Esophagus squamous epithelium (tissue), 4 donors: ENCODE results near the gene TSPAN18.

Experiments used
- POLR2A ChIP-seq, 4 donors: fragments of 450-650 bp; IDR thresholded peaks; one replicate each; pipeline ENCODE4 v1.6.1; 2017; ENCODE audit warnings: antibody characterized with exemption in 4 of 4, mild to moderate bottlenecking in 4 of 4, moderate library complexity in 3 of 4
- TF ChIP-seq, protein P1 (sequence below), 6 experiments: fragments of 450-650 bp in 4 of 6; fragments of 200-600 bp in 2 of 6; sonication (generic) in 2 of 6; IDR thresholded peaks; one replicate each; pipeline ENCODE4 v1.5.1; 2016 to 2019; ENCODE audit warnings: antibody characterized with exemption in 6 of 6, mild to moderate bottlenecking in 4 of 6, moderate library complexity in 4 of 6

- TF ChIP-seq POLR2A (IDR thresholded peaks at IDR 0.05), result no peak
- TF ChIP-seq, protein P1, sequence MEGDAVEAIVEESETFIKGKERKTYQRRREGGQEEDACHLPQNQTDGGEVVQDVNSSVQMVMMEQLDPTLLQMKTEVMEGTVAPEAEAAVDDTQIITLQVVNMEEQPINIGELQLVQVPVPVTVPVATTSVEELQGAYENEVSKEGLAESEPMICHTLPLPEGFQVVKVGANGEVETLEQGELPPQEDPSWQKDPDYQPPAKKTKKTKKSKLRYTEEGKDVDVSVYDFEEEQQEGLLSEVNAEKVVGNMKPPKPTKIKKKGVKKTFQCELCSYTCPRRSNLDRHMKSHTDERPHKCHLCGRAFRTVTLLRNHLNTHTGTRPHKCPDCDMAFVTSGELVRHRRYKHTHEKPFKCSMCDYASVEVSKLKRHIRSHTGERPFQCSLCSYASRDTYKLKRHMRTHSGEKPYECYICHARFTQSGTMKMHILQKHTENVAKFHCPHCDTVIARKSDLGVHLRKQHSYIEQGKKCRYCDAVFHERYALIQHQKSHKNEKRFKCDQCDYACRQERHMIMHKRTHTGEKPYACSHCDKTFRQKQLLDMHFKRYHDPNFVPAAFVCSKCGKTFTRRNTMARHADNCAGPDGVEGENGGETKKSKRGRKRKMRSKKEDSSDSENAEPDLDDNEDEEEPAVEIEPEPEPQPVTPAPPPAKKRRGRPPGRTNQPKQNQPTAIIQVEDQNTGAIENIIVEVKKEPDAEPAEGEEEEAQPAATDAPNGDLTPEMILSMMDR (IDR thresholded peaks at IDR 0.05), result no peak
Observed at GRCh38 chr11:44741976-44742375, 15.2 kb downstream of the TSPAN18 start.
